Tibial artery (tissue), 4 donors: ENCODE measurements around the gene CNTN6.
"Not testable (repeated sequence)": the region's sequence is repeated elsewhere in the genome, so short reads cannot be mapped to it uniquely, and the experiment has no call there.

ENCODE experiments used
- DNase-seq, 2 donors: peaks; one replicate each; pipeline ENCODE4 v3.0.0-alpha.2; 2019
- H3K27ac ChIP-seq, 2 donors: fragments of 200-600 bp; sonication (generic) in 1 of 2; 1 replicate in 1 of 2; 2 replicates in 1 of 2; pipeline ENCODE4 v1.5.1; 2018 to 2019; ENCODE audit warnings: mild to moderate bottlenecking in 1 of 2
- H3K27me3 ChIP-seq, 2 donors: fragments of 200-600 bp; sonication (generic) in 1 of 2; one replicate each; pipeline versions ENCODE4 v1.5.1 to v1.6.0; 2016 to 2019
- H3K36me3 ChIP-seq, 3 donors: fragments of 200-600 bp; sonication (generic) in 2 of 3; one replicate each; pipeline ENCODE4 v1.5.1; 2016 to 2019; ENCODE audit warnings: mild to moderate bottlenecking in 2 of 3
- H3K4me1 ChIP-seq, 4 donors: fragments of 200-600 bp; sonication (generic) in 2 of 4; 1 replicate in 3 of 4; 2 replicates in 1 of 4; pipeline ENCODE4 v1.5.1; 2016 to 2019
- H3K4me3 ChIP-seq, 2 donors: fragments of 200-600 bp; sonication (generic) in 1 of 2; 1 replicate in 1 of 2; 2 replicates in 1 of 2; pipeline ENCODE4 v1.5.1; 2018 to 2019; ENCODE audit warnings: mild to moderate bottlenecking in 2 of 2
- H3K9me3 ChIP-seq, 3 donors: fragments of 200-600 bp; sonication (generic) in 1 of 3; one replicate each; pipeline ENCODE4 v1.5.1; 2016 to 2019
- CTCF ChIP-seq, 2 experiments: fragments of 200-600 bp in 1 of 2; fragments of 450-650 bp in 1 of 2; IDR thresholded peaks; one replicate each; pipeline ENCODE4 v1.5.1; 2017 to 2019; ENCODE audit warnings: antibody characterized with exemption in 2 of 2, mild to moderate bottlenecking in 1 of 2, moderate library complexity in 1 of 2
- intact Hi-C: fragments of 100-400 bp; cut with DNase I; formaldehyde crosslinking; loops from one replicate; pipeline ENCODE4 v1.15.0; 2023; ENCODE audit warnings: low total_unique reads

Gene CNTN6

GRCh38 chr3:1380926-1381646 is 288.3 kb downstream of the CNTN6 start:
- Histone ChIP-seq H3K4me3 (no peak overlapping the region), H3K36me3 (no peaks in the 10 kb centered on the region)
- peak in 1 of 2 donors; percentile 23 for DNase-seq

GRCh38 chr3:1381647-1382036 is 288.8 kb downstream of the CNTN6 start:
- intact Hi-C loops, result no loop called here
- DNase-seq, result no peak
- H3K4me3 ChIP-seq, result no peak overlapping the region
- no peak for TF ChIP-seq CTCF (IDR thresholded peaks at IDR 0.05)
- H3K9me3 ChIP-seq, result no peaks in the 10 kb centered on the region
- H3K27ac ChIP-seq, result no peak overlapping the region
- no peaks in the 10 kb centered on the region for H3K27me3 ChIP-seq
- no peaks in the 10 kb centered on the region for H3K4me1 ChIP-seq
- no peaks in the 10 kb centered on the region for H3K36me3 ChIP-seq

More at GRCh38 chr3:1380926-1381646, 288.3 kb downstream of the CNTN6 start:
- TF ChIP-seq CTCF (IDR thresholded peaks at IDR 0.05), result no peak
- Histone ChIP-seq H3K27ac (no peak overlapping the region), H3K9me3 (no peaks in the 10 kb centered on the region), H3K4me1 (no peaks in the 10 kb centered on the region), H3K27me3 (no peaks in the 10 kb centered on the region)
- intact Hi-C loops, result no loop called here

- H3K4me3 ChIP-seq, H3K36me3 ChIP-seq, H3K4me1 ChIP-seq, H3K9me3 ChIP-seq, H3K27me3 ChIP-seq, DNase-seq, intact Hi-C loops, H3K27ac ChIP-seq: not testable (repeated sequence)
Measured at GRCh38 chr3:1387396-1387905, 294.6 kb downstream of the CNTN6 start.

GRCh38 chr3:1394188-1394587 is 301.4 kb downstream of the CNTN6 start:
- TF ChIP-seq CTCF (IDR thresholded peaks at IDR 0.05), result no peak
- no peak for DNase-seq

GRCh38 chr3:1400571-1400970 is 307.7 kb downstream of the CNTN6 start:
- no peak overlapping the region for H3K4me3 ChIP-seq
- H3K36me3 ChIP-seq, result no peaks in the 10 kb centered on the region
- no peak for TF ChIP-seq CTCF (IDR thresholded peaks at IDR 0.05)
- no peaks in the 10 kb centered on the region for H3K27me3 ChIP-seq
- intact Hi-C loops, result no loop called here
- no peaks in the 10 kb centered on the region for H3K9me3 ChIP-seq
- DNase-seq, result no peak
- no peak overlapping the region for H3K27ac ChIP-seq
- H3K4me1 ChIP-seq, result peaks cover 0 to 9% (median 3%) of the 10 kb centered on the region in 4 donors

More at GRCh38 chr3:1394188-1394587, 301.4 kb downstream of the CNTN6 start:
- Histone ChIP-seq H3K36me3 (no peaks in the 10 kb centered on the region), H3K4me3 (no peak overlapping the region), H3K4me1 (no peaks in the 10 kb centered on the region), H3K27me3 (no peaks in the 10 kb centered on the region), H3K27ac (no peak overlapping the region), H3K9me3 (no peaks in the 10 kb centered on the region)
- intact Hi-C loops, result no loop called here

GRCh38 chr3:1404270-1404962 is 311.6 kb downstream of the CNTN6 start:
- intact Hi-C loops, result no loop called here
- H3K9me3 ChIP-seq, result no peaks in the 10 kb centered on the region
- DNase-seq, result no peak
- no peak overlapping the region for H3K4me3 ChIP-seq
- no peak overlapping the region for H3K27ac ChIP-seq
- no peaks in the 10 kb centered on the region for H3K27me3 ChIP-seq
- H3K4me1 ChIP-seq, result peaks cover 0 to 9% (median 3%) of the 10 kb centered on the region in 4 donors
- TF ChIP-seq CTCF (IDR thresholded peaks at IDR 0.05), result no peak
- H3K36me3 ChIP-seq, result no peaks in the 10 kb centered on the region
